ENCODE measurements around the gene EFNB3. TPM values are rescaled to one million over a fixed set of nuclear protein-coding genes. Genes with fewer than 3 reads are reported as not detected.

The EFNB3 gene
- total and polyA plus RNA-seq, 2 of the 4 experiments (the other 2 are of a cell fraction): 0.54 to 2.0 TPM

GRCh38 chr17:7744416-7744815, 39.4 kb downstream of the EFNB3 start:
- Histone ChIP-seq H2AFZ (replicated peaks; ENCODE audit: low read length, poor library complexity) (peak overlapping the region; percentile 24), H3K4me1 (ENCODE audit: control insufficient read depth, insufficient read depth, low read length) (peaks cover 17% of the 10 kb centered on the region), H4K5ac (ENCODE audit: low read depth, low read length) (peak overlapping the region; percentile 3), H2AK9ac (replicated peaks; ENCODE audit: low read depth, low read length, poor library complexity) (no peak overlapping the region), H2BK120ac (ENCODE audit: low read depth, low read length) (peak overlapping the region; percentile 72; the same call in 1 of the 2 replicates), H3K56ac (ENCODE audit: extremely low read depth, insufficient read depth, low read length) (no peak overlapping the region), H3K9me1 (ENCODE audit: insufficient read depth, low read length) (no peaks in the 10 kb centered on the region), H2AK5ac (ENCODE audit: low read depth, low read length) (peak overlapping the region; percentile 88; the same call in 1 of the 2 replicates), H3K9me3 (ENCODE audit: control insufficient read depth, insufficient read depth, low read length) (no peaks in the 10 kb centered on the region), H3K79me1 (ENCODE audit: low read depth in 1 of 2, low read length in 2 of 2) (no peaks in the 10 kb centered on the region), H3K4me3 (ENCODE audit: insufficient read depth, low read depth, low read length) (no peak overlapping the region), H3K18ac (ENCODE audit: low read depth, low read length) (peak overlapping the region; percentile 1; the same call in 1 of the 2 replicates), H2BK5ac (ENCODE audit: low read depth, low read length, poor library complexity, severe bottlenecking) (peak overlapping the region; percentile 4), H3K36me3 (ENCODE audit: control insufficient read depth, insufficient read depth, low read length) (no peaks in the 10 kb centered on the region), H3K23ac (ENCODE audit: low read depth, low read length) (no peak overlapping the region), H4K91ac (ENCODE audit: insufficient read depth, low read depth, low read length) (peak overlapping the region; percentile 31), H3K9ac (ENCODE audit: low read depth, low read length) (no peak overlapping the region), H3K27me3 (ENCODE audit: control insufficient read depth, insufficient read depth, low read length) (peaks cover 14% of the 10 kb centered on the region), H2BK20ac (ENCODE audit: low read depth, low read length) (0 out of 2 replicates have a peak overlapping the region, but pooled peaks have one; percentile 53), H3K4me2 (ENCODE audit: low read depth, low read length) (no peak overlapping the region), H2BK15ac (ENCODE audit: low read depth, low read length) (peak overlapping the region; percentile 31; the same call in 2 of the 3 replicates), H3K4ac (ENCODE audit: low read depth, low read length) (peak overlapping the region; percentile 66; the same call in 1 of the 2 replicates), H4K8ac (ENCODE audit: low read depth in 2 of 2, low read length in 2 of 2) (peak overlapping the region in 1 of 2 experiments; percentile 20; a peak in 1 of 4 replicates), H3K27ac (ENCODE audit: insufficient read depth, low read length) (0 out of 2 replicates have a peak overlapping the region, but pooled peaks have one; percentile 4), H4K20me1 (ENCODE audit: insufficient read depth, low read length) (no peaks in the 10 kb centered on the region), H3K14ac (replicated peaks; ENCODE audit: low read depth, low read length) (peak overlapping the region; percentile 33; the same call in 1 of the 2 replicates)
- intact Hi-C loops (cut with micrococcal nuclease): loop anchor here (5.0 kb wide), 1 partner anchor 153 kb away; no protein-coding TSS in a partner anchor
- DNase-seq: no peak
- dilution Hi-C loops (cut with HindIII; ENCODE audit: low sequenced_read_pairs, unreplicated experiment): no loop called here
- BruUV-seq (replicated peaks): no TSS peak
- in situ Hi-C loops (cut with MboI; ENCODE audit: low sequenced_read_pairs): loop anchor here (5.0 to 25.0 kb wide), 3 partner anchors 38 to 243 kb away; no protein-coding TSS in a partner anchor
- POLR2A ChIA-PET (ENCODE audit: unreplicated experiment): interaction anchor here (0.6 kb wide), 1 partner anchor 57 kb away, joined by 3 read pairs; no protein-coding TSS in a partner anchor
- 59% methylated on average over 5 of the region's 8 CpGs; no CpG with 5 or more reads in 1 of the 2 experiments for WGBS, 2 experiments (ENCODE audit: extremely low coverage in 2 of 2, insufficient read length in 1 of 2)
- TF ChIP-seq MAFK (IDR thresholded peaks at IDR 0.05; ENCODE audit: low read depth, low read length): no peak
- no peak for TF ChIP-seq MXI1 (IDR thresholded peaks at IDR 0.05; ENCODE audit: borderline replicate concordance, low read depth, low read length)
- CTCF ChIA-PET: interaction anchor here (0.6 to 2.6 kb wide), 5 partner anchors 23 to 246 kb away, joined by 3 to 34 read pairs (median 4); partner anchors contain the start of gene NAA38
- no peak for ATAC-seq (ENCODE audit: low read depth)
